Measurements from ENCODE around the gene RAB3IL1.

RAB3IL1 gene

GRCh38 chr11:61901397-61901796 is 16.0 kb downstream of the RAB3IL1 start:
- no peak for DNase-seq

GRCh38 chr11:61900251-61900650 is 17.1 kb downstream of the RAB3IL1 start:
- DNase-seq: no peak

- peak; percentile 92 for DNase-seq
Observed at GRCh38 chr11:61899146-61899841, 18.1 kb downstream of the RAB3IL1 start.

- no peak for DNase-seq
Observed at GRCh38 chr11:61898247-61898582, 19.2 kb downstream of the RAB3IL1 start.

GRCh38 chr11:61897387-61898246 is 19.7 kb downstream of the RAB3IL1 start:
- peak; percentile 75 for DNase-seq

GRCh38 chr11:61896665-61897386 is 20.5 kb downstream of the RAB3IL1 start:
- no peak for DNase-seq

GRCh38 chr11:61895718-61896059 is 21.7 kb downstream of the RAB3IL1 start:
- DNase-seq: no peak

- no peak for DNase-seq
Observed at GRCh38 chr11:61895046-61895717, 22.2 kb downstream of the RAB3IL1 start.

GRCh38 chr11:61893981-61894380 is 23.4 kb downstream of the RAB3IL1 start:
- DNase-seq: no peak

GRCh38 chr11:61892085-61892370 is 25.3 kb downstream of the RAB3IL1 start:
- no peak for DNase-seq

GRCh38 chr11:61891331-61892084 is 25.9 kb downstream of the RAB3IL1 start, which contains the start of gene FADS3:
FADS3 (minus strand) TSS chr11:61891545; CDS start chr11:61891381, 164 bp downstream.
- peak; percentile 85 for DNase-seq

GRCh38 chr11:61890529-61891330 is 26.6 kb downstream of the RAB3IL1 start:
- DNase-seq: peak; percentile 30

GRCh38 chr11:61889831-61890230 is 27.5 kb downstream of the RAB3IL1 start:
- DNase-seq: no peak

GRCh38 chr11:61888590-61888989 is 28.8 kb downstream of the RAB3IL1 start:
- DNase-seq: no peak

GRCh38 chr11:61887839-61888494 is 29.4 kb downstream of the RAB3IL1 start:
- no peak for DNase-seq

GRCh38 chr11:61886643-61887042 is 30.7 kb downstream of the RAB3IL1 start:
- DNase-seq: no peak

GRCh38 chr11:61885784-61886580 is 31.4 kb downstream of the RAB3IL1 start:
- DNase-seq: no peak

- no peak for DNase-seq
Observed at GRCh38 chr11:61885166-61885778, 32.1 kb downstream of the RAB3IL1 start.

- DNase-seq: no peak
Observed at GRCh38 chr11:61883947-61884346, 33.4 kb downstream of the RAB3IL1 start.

GRCh38 chr11:61883327-61883726 is 34.0 kb downstream of the RAB3IL1 start:
- no peak for DNase-seq
